SHP77 treated with DMSO at 0.1 percent for 48 hours (cell line): ENCODE results near the gene NKIRAS2.

Experiments used
- DNase-seq: peaks from one replicate; lab custom pipeline; 2025; lab: John Stamatoyannopoulos, UW

NKIRAS2 gene

GRCh38 chr17:42026857-42027589 lies 7.1 kb downstream of the NKIRAS2 start:
- DNase-seq: no peak

DNA sequence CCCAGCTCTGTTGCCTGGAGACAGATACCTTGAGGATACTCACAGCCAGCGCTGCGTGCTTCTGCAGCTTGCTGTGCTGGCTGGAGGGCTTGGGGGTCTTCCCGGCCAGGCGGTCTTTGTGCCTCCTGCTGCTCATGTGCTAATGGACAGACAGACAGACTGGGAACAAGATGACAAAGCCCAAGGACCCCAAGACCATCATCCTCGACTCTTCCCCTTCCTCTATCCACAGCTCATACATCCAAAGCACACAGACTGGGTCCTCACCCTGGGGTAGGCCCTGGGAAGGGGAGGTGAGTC lies 7.7 kb downstream of the NKIRAS2 start:
- no peak for DNase-seq

DNA sequence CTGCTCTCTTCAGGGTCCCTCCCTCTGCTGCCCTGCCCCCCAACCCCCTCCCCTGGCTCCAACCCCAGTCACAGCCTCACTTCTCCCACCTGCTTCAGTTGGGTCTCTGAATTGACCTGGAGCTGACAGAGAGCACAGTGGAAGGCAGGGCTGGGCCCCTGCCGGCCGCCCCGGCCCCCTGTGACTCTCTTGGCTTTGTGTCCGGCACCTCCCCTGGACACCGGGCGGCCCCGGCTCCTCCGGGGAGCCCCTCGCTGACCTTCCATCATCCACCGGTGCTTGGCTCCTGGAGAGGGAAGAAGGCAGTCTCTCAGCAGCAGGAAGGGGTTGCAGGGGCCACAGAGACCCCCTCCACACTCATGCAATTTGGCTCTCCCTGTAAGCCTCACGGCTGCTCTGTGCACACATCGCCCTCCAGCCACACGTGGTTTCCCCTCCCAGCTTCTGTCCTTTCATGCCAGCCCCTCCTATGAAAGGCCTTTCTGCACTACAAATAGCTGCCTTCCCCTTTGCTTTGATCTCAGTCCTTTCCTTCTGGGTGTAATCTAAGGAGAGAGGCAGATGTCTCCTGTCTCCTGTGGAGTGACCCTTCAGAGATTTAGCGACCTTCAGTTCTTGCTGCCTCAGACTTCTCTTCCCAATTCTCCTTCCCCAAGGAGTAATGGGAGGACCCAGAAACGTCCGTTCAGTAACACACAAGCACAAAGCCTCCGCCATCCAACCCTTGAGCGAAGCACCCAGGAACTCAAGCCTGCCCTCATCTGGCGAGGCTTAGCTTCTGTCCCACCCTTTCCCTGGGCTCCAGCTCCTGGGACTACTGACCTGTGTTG lies 8.3 kb downstream of the NKIRAS2 start:
- no peak for DNase-seq

GRCh38 chr17:42028791-42029127 lies 8.9 kb downstream of the NKIRAS2 start:
- DNase-seq: no peak

GRCh38 chr17:42031584-42031983 lies 11.7 kb downstream of the NKIRAS2 start:
- no peak for DNase-seq

DNA sequence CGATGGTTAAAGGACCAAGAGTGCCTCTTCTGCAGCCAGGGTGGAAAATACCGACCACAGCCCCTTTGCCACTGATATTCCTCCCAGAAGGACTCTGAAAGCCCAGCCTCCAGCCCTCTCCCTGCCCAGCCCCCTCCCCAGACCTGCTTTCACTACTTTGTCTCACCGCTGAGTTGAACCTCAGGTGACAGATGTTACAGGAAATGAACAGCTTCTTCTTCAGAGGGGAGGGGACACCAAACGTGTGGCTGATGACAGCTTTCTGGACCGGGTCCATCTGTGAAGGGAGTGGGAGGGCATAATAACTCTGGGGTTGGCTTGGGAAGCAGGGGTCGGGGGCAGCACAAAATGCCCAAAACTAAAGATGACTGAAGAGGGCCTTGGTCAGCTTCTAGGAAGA lies 14.2 kb downstream of the NKIRAS2 start:
- no peak for DNase-seq

DNA sequence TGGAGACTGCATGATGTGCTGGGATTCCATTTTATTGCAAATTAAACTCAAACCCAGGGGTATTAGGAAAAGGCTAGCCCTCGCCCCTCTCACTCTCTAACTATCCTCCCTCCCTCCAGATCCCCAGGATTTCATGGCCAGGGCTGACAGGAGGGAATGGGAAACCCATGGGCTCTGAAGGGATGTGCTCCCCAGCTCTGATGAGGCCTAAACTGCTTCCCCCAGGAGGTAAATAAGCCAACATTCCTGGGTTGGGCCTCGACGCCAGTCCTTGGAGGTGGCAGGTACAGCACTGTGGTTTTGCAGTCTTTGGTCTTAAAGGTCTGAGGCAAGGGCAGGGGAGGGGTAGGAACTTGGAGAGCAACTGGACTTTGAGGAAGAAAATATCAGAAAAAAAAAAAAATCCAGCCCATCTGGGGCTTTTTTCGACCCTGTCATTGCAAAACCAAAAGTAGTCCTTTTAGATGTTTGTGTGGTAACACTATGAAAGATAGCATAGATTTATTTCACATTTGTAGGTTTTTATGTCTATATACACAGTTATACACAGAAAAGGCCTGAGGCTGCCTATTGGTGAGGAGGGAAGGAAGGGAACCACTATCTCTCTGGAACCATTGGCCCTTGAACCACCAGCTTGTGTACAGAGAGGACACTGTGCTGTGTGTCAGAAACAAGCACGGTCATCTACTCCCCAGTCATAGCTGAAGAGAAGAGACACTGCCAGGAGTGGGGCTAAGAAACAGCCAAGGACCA lies 18.5 kb downstream of the NKIRAS2 start:
- DNase-seq: no peak

DNA sequence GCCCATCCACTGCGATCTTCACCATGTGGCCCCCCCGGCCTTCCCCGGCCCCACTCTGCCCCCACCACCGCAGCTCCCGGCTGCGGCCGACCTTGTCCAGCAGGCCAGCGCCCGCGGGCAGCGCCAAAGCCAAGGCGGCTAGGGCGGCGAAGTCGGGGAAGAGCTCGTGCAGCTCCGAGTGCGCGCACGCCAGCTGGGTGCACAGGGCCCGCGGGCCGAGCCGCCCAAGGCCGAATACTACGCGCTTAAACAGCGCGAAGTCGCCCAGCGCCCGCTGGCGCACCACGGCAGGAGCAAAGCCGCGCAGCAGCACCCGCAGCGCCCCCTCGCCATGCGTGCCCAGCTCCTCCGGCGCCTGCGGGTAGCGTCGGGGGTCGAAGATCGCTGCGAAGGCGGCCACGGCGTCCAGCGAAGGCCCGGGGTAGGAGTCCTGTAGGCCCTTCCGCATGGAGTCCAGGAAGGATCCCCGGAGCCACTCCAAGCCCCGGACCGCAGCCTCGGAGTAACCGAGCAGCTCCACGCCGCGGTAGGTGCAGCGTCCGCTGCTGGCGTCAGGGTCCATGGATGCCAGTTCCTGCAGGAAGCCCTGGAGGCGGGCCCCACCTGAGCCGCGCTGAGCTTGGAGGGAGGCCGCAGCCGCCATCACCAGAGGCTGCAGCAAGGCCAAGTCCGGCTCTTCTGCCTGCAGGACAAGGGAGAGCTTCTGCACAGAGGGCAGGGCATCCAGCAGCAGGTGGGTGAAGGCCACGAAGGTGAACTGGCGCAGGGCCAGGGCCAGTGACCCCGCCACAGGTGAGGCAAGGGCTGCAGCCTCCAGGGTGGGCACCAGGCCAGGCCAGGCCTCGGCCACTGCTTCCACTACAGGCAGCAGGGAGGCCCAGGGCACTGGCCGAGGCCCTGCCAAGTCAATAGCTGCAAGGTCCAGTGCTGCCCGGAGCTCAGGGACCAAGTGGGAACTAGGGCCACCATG lies 20.2 kb downstream of the NKIRAS2 start:
- DNase-seq: no peak

DNA sequence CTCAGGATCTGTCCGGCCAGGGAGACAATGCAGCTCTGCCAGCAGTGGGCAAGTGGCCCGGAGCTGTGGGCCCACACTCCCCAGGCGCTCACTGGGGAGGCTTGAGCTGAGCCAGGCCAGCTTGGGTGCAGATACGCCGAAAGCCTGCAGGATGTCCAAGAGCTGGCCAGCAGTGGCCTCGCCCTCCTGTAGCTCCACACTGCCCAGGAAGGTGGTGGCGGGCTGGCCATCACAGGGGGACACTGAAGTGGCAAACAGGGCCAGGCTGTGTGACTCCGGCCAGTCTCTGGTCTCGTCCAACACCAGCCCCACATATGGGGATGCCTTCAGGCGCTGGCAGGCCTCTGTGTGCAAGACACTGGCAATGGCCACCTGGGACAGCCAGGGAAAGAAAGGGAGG lies 20.9 kb downstream of the NKIRAS2 start:
- DNase-seq: no peak

DNA sequence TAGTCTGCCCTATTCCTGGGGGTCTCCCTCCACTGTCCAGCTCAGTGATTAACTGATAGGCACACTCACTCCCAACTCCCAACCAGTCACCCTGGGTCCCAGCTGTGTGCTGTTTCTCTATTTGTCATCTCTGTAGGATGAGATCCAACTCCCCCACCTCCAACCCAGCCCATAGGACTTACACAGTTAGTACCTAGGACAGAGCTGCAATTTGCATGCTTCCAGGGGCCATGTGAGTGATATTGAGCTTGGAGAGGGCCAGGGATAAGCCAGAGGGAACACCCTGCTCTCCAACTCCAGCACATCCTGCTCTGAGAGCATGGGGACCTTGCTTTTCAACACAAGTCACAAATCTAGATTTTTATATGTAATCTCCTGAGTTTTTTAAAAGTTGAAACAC lies 21.7 kb downstream of the NKIRAS2 start:
- DNase-seq: no peak

- no peak for DNase-seq
Observed at GRCh38 chr17:42042598-42043319, 22.9 kb downstream of the NKIRAS2 start.

DNA sequence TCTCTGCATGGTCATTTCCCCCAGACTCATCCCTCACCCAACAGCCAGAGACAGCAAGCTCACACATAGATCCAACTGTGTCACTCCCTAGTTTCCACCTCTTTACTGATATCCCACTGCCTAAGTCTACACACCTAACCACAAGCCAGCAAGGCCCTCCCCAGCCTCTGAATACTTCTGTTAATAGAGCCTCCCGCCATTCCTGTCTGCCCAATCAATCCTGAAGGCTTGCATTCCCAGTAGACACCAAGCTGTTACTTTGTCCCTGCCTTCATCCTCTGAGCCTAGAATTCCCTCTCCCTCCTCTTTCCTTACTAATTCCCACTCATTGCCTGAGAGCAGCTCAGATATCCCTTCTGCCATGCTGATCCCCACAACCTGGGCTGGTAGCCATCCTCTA lies 25.8 kb downstream of the NKIRAS2 start:
- no peak for DNase-seq

DNA sequence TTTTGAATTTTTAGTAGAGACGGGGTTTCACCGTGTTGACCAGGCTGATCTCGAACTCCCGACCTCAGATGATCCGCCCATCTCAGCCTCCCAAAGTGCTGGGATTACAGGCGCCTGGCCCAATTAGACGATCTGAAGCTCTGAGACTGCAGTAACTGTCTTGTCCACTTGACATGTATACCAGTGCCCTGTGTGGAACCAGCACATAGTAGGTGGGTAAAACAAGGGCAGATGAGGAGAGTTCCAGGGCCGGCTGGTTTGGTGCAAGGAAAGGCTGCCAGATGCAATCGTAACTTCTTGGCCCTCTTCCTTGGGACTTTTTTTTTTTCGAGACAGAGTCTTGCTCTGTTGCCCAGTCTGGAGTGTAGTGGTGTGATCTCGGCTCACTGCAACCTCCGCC lies 27.5 kb downstream of the NKIRAS2 start:
- DNase-seq: no peak

- no peak for DNase-seq
Observed at GRCh38 chr17:42049834-42050392, 30.0 kb downstream of the NKIRAS2 start.

- no peak for DNase-seq
Observed at GRCh38 chr17:42050393-42051012, 30.6 kb downstream of the NKIRAS2 start, which contains the start of gene C17orf113. Gene C17orf113 (minus strand): TSS chr17:42050601. CDS start chr17:42043376, 7,225 bp downstream.

GRCh38 chr17:42051013-42051400 lies 31.1 kb downstream of the NKIRAS2 start:
- no peak for DNase-seq

DNA sequence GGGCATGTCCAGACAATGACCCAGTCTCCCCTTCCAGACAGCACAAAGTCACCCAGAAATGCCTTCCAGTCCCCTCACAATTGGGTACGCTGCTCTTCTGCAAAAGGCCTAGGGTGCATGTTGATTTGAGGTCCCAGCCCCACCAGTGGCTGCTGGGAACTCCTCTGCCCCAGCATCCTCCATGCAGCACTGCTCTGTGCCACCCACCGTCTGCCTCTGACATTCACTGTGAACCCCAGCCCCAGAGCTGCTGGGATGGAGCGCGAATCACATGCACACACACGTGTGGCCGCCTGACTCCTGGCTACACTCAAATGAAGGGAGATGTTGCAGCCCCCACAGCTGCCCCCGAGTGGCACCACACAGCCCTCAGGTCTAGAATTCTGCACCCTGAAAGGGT lies 31.8 kb downstream of the NKIRAS2 start:
- no peak for DNase-seq

GRCh38 chr17:42052346-42052877 lies 32.5 kb downstream of the NKIRAS2 start:
- no peak for DNase-seq

DNA sequence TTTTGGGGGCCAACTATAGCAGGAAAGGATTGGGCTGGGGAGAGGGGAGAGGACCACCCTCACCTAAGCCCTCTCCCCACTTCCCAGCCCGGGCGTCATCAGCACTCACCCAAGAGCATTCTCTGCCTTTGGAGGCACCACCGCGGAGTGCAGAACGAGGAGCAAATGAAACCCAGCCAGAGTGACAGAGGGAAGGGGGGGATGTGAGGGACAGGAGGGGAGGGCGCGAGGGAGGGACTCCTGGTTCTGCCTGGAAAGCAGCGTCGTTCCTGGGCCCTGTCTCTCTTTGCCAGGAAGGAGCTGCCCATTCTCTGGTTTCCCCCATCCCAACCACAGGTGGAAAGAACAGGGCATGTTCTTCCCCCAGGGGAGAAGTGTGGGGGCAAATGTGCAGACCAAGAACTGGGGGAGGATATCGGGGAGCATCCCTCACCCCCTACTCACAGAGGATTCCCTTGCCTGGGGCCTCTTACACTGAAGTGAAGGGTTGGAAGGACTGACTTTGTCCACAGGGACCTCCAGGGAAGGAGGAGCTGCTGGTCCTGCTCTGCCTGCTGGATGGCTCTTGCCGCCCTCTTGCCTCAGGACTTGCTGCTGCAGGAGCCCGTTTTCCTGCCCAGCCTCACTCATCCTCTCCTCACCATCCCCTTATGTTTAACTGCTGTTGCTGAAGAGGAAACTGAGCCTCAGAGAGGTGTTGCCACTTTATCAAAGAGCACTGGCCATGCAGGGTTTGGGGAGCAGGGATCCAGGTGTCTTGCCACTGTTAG lies 34.0 kb downstream of the NKIRAS2 start:
- DNase-seq: no peak
